ENCODE data around the gene CFL1.

The CFL1 gene

DNA sequence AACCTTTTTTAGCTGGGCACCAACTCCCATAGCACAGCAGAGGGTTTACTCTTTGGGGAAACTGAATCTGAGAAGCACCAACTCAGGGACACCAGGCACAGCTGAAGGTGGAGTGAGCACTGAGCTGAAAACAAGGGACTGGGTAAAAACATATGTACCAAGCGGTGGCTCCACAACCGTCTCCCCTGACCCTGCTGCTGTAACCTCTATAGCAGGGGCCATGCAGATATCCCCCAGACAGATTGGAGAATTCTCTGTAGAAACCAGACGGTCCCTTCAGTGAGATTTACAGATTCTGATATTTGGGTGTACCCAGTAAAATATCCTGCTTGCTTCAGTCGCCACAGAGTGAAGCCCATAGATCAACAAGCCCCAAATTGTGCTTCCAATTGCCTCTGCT lies 28.5 kb downstream of the CFL1 start:
- no peak for DNase-seq

DNA sequence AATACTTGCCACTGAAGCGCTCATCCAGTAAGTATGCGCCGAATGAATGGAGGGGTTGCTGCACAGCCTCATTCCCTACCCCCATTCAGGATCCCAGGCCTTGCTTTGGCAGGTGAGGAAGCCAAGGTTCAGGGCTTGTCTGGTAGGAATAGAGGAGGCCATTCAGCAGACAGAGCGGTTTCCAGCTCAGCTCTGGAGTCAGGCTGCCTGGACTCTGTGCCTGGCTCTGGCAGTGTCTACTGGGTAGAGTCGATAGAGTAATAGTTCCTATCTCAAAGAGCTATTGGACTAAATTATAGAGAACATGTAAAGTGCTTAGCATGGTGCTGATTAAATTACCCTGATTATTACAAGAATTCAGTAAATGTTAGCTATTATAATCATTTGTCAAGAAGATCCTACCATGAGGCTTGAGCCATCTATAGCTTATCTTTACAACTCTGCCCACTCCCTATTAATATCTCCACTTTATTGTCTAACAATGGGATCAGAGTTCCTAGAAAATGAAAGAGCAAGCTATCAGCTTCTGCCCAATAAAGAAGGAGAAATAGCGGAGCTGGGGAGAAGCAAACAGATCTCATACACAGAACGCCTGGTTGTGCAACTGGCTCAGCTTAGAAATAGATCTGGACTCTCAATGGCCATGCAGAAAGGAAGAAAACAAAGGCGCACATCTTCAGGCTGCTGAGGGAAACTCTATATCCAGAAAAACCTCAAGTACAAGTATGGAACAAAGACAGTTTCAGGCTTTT lies 30.8 kb downstream of the CFL1 start:
- no peak for DNase-seq

DNA sequence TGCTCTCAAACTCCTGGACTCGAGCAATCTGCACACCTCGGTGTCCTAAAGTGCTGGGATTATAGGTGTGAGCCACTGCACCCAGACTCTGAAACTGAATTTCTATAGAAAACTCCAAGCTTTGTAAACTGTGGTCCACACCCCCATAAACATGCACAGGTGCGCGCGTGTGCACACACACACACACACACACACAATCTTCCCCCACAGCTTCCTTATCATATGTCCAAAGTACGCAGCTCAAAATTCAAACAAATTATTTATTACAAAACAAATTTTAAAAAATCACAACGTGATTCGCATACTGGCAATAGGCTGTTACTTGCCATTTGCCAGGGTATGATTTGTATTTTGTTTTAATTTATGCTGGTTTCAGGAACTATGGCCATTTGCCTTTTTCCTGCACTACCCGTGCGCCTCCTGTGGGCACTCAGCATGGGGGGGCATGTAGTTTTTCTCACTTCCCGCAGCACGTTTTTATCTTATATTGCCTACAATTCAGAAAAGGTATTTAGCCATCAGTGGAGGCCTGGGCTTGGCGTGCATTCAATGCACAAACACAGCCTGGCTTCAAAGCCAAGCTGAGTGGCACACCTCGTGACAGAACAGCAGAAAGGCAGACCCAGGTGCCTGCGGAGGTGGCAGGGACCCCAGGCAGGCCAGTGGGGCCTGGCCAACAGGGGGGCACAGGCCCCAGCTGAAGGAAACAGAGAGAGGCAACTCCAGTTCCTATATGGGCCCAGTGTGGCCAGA lies 35.0 kb downstream of the CFL1 start:
- no peak for DNase-seq

GRCh38 chr11:65821107-65821506 lies 36.9 kb downstream of the CFL1 start:
- no peak for DNase-seq

- DNase-seq = peak; percentile 99
These were observed 39.9 kb downstream of the CFL1 start for GRCh38 chr11:65817835-65818680.

GRCh38 chr11:65817312-65817834 lies 40.6 kb downstream of the CFL1 start:
- DNase-seq = no peak

DNA sequence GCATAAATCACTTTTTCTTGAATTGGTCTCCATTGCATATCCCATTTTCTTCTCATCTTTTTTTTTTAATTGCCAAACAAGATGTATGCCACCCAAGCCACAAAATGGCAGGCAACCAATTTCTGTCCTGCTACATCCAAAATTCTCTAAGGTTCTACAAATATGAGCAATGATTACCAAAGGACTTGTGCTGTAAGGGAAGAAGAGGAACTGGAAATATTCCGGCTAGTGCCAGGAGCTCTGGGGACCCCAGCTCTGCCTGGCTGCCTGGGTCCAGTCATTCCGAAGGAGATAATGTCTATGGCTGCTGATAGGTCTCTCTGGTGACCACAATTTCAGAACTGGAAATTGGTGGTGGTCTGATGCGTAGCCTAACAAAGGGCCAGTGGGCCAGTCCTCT lies 41.3 kb downstream of the CFL1 start:
- no peak for DNase-seq

DNA sequence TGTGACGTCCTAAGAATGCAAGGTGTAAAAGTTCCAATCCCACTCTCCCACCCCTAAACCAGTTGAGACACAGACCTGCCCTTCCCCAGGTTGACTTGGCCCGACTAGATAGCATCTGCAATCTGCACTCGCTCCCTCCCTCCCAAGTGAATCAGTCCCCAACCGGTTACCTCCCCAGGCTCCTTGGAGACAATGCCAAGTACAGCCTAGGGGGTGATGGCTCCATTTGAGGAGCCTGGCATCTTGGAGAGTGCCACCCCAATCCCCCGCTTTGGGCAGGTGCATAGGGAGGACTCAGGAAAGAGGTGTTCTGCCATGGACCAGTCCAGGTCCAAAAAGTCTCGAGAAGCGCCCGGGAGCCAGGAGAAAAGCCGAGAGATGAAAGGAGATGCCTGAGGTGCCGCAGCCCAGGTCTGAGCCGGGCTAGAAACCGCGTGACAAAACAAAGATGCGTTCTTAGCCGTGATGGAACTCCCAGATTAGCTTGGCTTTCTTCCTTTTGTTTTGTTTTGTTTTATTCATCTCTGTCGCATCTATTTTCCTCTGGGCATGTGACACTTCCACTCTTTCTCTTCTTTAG lies 42.9 kb downstream of the CFL1 start:
- no peak for DNase-seq

- DNase-seq = no peak
These were observed 43.6 kb downstream of the CFL1 start for GRCh38 chr11:65814131-65814985.

- no peak for DNase-seq
These were observed 46.1 kb downstream of the CFL1 start for GRCh38 chr11:65811764-65812475.

- no peak for DNase-seq
These were observed 47.7 kb downstream of the CFL1 start for GRCh38 chr11:65810046-65810868.

- no peak for DNase-seq
These were observed 48.5 kb downstream of the CFL1 start for GRCh38 chr11:65809496-65809895.

- no peak for DNase-seq
These were observed 49.1 kb downstream of the CFL1 start for GRCh38 chr11:65808744-65809341.

DNA sequence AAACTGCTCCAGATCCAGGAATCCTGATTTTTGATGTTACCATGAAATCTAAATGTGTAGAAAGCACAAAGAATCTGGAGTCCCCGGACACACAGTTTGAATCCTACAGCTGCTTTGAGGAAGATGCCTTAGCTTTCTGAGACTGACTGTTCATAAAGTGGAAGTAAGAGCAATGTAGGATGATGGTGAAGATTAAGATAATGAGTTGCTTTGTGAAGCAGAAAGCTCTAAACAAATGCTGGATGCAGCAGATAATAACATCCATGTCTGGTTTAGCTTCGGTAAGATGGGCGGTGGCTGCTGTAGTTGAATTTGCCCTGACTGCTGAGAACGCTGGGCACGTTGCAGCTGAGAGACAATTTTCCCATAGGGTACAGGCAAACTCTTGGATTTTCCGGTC lies 51.0 kb downstream of the CFL1 start:
- no peak for DNase-seq
